ENCODE data around the gene CCT3. TPM values are rescaled to one million over a fixed set of nuclear protein-coding genes. Genes with fewer than 3 reads are reported as not detected.

The CCT3 gene
- 100 to 1,000 TPM; 229 to 347 TPM for total RNA-seq

DNA sequence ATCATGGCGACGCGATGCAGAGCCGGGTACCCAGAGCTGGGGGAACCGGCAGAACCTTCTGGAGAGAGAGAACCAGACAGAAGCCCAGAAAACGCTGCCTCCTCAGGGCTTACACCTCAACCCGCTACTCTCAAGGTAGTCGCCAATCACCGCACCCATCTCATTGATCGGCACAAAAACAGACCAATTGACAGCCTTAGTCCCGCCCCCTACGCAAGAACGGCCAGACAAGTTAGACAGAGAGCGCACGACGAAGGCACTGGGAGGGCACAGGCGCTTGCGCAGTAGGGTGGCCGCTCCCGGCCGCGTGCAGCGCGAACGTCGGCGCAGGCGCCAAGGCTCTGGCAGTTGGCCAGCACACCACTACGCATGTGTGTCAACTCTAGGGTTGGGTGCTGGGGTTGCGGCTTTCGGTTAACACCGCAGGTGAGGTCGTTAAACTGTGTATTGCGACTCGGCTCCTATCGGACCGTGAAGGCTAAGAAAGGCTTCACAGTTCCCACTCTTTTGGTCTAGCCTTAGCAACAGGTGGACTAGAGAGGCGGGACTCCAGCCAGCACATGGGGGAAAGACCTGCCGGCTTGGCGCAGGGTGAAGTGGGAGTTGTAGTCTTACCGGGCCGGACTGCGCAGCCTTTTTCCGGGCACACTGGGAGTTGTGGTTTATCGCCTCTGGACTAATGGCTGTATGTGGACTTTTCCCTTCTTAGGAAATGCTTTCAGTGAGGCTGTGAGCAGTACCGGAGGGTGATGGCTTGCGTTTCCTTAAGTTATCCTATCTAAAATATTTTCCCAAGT lies at the start of gene CCT3, which contains the start of gene TSACC:
Gene CCT3, minus strand, starts transcription at position 113 of the 797 bp plus-strand sequence. Its CDS starts 108 bp downstream, at position 5.
Gene TSACC, plus strand, starts transcription at position 347 of the 797 bp plus-strand sequence. CDS start 1,232 bp downstream, outside the sequence.
- DNase-seq (ENCODE audit: low spot score in 2 of 2) (peak; percentile 99 to 100), ATAC-seq (peak; percentile 95 to 97)
- Mint-ChIP-seq H3K27ac (peak within 1 kb of the TSS; percentile 97 to 98), H3K36me3 (peaks cover 29 to 36% of the 10 kb centered on the region in 2 donors), H3K9me3 (no peaks in the 10 kb centered on the region)

DNA sequence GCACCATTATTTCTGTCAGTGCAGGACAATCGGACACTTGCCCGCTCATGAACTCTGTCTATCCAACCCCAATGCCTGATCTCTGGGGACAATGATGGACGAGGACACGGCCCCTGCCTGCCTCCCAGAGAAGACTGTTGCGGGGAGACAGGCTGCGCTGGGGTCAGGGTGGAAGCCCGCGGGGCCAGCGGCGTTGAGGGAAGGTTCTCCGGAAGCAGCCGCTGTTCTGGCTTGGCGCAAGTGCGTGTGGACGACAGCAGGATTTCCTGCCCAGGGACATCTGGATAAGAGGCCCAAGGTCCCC lies 49.7 kb upstream of the CCT3 start:
- Mint-ChIP-seq H3K9me3 (no peaks in the 10 kb centered on the region), H3K36me3 (no peaks in the 10 kb centered on the region), H3K27ac (no peak overlapping the region)
- ATAC-seq = no peak
- no peak for DNase-seq (ENCODE audit: low spot score in 2 of 2)

DNA sequence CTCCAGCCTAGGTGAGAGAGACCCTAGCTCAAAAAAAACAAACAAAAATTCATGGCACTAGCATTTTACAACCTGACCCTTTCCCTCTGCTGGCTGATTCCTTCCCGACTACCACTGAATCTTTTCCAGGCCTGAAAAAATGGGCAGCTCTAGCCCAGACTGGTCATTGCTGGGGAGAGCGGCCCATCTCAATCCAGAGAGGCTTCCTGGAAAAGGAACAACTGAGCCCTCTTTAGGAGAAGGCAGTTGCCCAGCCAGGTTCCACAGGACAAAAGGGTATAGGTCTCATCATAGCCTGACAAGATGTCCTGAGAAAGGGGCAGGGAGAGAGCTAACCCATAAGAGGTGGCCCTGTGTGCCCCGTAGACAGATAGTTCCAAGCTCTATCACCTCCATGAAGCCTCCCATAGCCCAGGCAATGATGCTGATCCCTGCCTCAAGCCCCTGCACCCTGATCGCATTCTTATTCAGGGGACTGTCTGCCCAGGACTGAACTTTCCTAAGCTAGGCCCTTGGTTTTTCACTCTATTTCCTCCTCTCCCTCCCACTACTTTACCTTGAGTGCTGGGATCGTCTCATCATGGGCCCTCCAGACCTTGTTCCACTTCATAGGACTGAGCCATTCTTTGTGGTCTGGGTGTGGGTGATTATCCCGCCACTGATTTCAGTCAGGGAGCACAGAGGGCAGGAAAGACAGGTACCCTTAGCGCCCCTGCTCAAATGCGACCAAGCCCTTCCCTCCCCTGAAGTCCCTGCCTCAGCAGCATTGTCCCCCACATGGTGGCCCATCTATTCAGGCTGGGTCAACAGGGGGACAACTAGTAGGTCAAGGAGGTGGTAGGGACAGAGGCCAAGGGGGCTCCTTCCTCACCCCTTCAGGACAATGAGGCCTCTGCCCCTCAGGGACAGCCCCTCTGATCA lies 49.1 kb upstream of the CCT3 start:
- Mint-ChIP-seq H3K36me3 (no peaks in the 10 kb centered on the region), H3K9me3 (no peaks in the 10 kb centered on the region), H3K27ac (no peak overlapping the region)
- no peak for ATAC-seq
- DNase-seq (ENCODE audit: low spot score in 2 of 2) = no peak

DNA sequence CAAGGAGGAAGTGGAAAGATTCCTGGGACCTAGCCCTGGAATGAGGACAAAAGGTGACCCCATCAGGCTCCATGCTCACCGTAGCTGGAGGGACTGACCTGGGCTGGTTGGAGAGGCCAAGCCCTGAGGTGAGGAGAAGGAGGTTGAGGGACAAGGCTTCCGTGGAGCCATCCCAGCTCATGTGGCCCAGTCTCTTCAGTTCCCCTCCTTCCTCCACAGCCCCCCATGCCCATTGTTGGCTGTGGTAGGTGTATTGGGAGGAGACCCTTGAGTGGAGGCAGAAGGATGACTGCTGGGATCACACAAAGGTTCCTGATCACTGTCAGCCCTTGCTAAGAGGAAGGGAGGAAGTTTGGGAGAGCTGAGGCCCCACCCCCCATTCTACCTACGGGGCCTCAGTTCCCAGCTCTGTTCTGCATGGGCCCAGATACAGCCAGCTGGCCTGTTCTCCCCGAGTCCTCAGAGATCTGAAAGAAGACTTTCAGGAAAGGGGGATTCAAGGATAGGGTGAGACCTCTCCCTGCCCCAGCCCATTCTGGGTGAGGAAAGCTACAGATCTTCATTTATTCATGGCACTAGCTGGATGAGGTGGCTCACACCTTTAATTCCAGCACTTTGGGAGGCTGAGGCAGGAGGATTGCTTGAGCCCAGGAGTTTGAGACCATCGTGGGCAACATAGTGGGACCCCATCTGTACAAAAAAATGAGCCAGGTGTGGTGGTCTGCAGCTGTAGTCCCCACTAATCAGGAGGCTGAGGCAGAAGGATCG lies 48.2 kb upstream of the CCT3 start:
- no peaks in the 10 kb centered on the region for H3K36me3 Mint-ChIP-seq
- H3K27ac Mint-ChIP-seq = no peak overlapping the region
- DNase-seq (ENCODE audit: low spot score in 2 of 2) = no peak
- no peaks in the 10 kb centered on the region for H3K9me3 Mint-ChIP-seq
- peak in 1 of 2 donors; percentile 7 for ATAC-seq

DNA sequence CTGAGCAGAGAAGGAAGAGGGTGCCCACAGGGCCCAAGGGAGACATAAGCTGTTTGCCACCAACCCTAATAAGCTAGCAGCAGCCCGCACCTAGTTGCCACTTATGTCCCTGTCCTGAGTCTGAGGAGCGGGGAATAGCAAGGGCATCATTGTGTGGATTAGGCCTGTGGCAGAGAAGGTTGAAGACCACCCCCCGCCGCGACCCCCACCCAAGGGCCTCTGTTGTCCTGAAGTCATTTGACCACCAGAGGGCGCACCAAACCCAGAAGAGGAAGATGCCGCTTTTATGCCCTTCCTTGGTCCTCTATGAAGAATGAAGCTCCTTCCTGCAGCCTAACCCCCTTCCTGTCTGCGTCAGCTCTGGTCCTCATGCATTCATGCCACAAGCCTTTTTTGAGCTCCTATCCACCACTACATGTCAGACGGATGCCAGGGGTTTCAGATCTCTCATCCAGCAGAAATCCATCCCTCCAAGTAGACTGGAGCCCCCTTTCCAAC lies 47.5 kb upstream of the CCT3 start:
- no peaks in the 10 kb centered on the region for H3K9me3 Mint-ChIP-seq
- ATAC-seq (peak; percentile 70 to 79), DNase-seq (ENCODE audit: low spot score in 2 of 2) (peak; percentile 66 to 79)
- H3K27ac Mint-ChIP-seq = no peak overlapping the region
- no peaks in the 10 kb centered on the region for H3K36me3 Mint-ChIP-seq

DNA sequence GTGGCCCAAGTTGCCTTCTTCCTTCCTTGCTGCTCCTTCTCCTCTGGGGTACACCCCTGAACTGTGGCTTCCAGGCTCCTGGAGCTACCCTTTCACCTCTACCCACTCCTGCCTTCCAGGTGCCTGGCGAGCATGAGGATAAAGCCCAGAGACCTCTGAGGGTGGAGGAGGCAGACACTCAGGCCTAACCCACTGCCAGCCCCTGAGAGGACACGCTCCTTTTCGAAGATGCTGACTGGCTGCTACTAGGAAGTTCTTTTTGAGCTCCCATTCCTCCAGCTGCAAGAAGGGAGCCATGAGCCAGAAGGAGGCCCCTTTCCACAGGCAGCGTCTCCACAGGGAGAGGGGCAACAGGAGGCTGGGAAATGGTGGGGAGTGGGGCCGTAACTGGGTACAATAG lies 46.6 kb upstream of the CCT3 start:
- Mint-ChIP-seq H3K9me3 (no peaks in the 10 kb centered on the region), H3K27ac (no peak overlapping the region), H3K36me3 (no peaks in the 10 kb centered on the region)
- DNase-seq (ENCODE audit: low spot score in 2 of 2) = no peak
- no peak for ATAC-seq

DNA sequence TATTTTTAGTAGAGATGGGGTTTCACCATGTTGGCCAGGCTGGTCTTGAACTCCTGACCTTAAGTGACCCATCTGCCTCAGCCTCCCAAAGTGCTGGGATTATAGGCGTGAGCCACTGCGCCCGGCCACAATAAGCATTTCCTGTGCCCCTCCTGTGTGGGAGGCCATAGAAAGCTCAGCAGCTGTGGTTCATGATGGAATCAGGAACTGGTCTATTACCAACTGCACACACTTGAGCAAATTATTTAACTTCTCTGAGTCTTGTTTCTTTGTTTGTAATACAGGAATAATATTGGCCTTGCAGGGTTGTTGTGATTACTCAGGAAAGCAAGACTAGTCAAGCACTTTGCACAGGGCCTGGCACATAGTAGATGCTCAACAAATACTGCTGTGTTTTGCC lies 45.9 kb upstream of the CCT3 start:
- ATAC-seq = no peak
- no peaks in the 10 kb centered on the region for H3K36me3 Mint-ChIP-seq
- H3K27ac Mint-ChIP-seq = no peak overlapping the region
- H3K9me3 Mint-ChIP-seq = no peaks in the 10 kb centered on the region
- DNase-seq (ENCODE audit: low spot score in 2 of 2) = no peak

DNA sequence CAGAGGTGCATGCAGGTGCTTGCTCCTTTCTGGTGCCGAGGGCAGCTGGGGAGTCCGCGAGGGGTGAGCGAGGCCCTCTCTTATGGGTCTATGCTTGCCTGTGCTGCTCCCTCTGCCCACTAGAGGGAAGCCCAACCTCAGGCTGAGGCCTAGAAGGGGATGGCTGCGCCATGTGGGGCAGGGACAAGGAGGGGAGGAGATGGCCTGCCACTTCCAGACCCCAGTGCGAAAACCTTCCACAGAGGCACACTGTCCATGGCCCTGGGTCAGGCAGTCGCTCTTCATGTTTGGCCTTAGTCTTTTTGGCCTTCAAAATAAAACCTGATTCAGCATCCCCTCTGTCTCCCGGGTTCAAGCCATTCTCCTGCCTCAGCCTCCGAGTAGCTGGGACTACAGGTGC lies 44.9 kb upstream of the CCT3 start:
- peak; percentile 86 to 92 for ATAC-seq
- H3K36me3 Mint-ChIP-seq = no peaks in the 10 kb centered on the region

DNA sequence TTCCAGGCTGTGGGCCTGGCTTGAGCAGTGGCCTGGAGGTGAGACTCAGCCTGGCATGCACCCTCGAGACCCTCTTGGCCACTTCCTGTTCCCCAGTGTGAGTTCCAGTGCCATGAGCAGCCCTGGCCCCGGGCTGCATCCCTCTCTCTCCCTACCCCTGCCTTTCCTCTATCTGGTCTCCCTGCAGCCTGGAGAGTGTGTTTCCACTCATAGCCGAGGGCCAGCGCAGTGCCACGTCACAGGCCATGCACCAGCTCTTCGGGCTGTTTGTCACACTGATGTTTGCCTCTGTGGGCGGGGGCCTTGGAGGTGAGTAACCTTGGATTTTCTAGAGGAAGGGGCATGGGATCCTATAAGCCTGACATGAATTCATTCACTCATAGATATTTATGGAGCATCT lies 44.5 kb upstream of the CCT3 start:
- H3K36me3 Mint-ChIP-seq = no peaks in the 10 kb centered on the region
- no peak overlapping the region for H3K27ac Mint-ChIP-seq

More for the DNA sequence above, 44.9 kb upstream of the CCT3 start:
- peak in 1 of 2 donors; percentile 68 for DNase-seq (ENCODE audit: low spot score in 2 of 2)
- Mint-ChIP-seq H3K27ac (no peak overlapping the region), H3K9me3 (no peaks in the 10 kb centered on the region)

DNA sequence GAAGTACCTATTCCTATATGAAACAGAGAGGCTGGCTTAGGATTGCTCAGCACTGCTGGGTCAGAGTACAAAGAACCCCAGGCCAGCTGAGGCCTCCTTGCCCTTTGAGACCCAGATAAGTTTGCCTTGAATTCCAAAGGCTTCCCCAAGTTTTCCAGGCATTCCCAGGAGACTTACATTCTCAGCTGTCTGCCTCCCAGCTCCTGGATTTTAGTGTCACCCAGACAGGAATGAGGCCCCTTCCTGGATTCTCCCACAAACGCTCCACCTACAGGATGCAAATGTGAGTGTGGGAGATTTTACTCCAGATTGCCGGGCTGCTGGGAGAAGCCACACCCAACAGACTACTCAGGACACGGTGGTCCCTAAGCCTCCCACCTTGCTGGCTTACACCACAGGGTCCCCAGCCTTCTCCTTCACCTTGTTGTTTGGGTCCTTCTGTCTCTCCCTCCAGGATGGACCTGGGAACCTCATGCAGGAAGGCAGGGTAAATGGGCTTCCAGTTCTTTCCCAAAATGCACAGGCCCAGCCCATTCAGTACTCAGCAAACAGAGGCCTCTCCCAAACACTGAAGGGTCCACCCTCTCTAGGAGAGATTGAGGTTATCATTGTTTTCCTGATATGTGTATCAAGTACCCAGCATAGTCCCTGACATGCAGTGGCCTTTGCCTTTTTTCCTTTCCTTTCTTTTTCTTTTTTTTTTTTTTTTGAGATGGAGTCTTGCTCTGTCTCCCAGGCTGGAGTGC lies 41.5 kb upstream of the CCT3 start:
- ATAC-seq (no peak), DNase-seq (ENCODE audit: low spot score in 2 of 2) (no peak)
- Mint-ChIP-seq H3K27ac (no peak overlapping the region), H3K9me3 (no peaks in the 10 kb centered on the region), H3K36me3 (no peaks in the 10 kb centered on the region)

More for the DNA sequence above, 44.5 kb upstream of the CCT3 start:
- ATAC-seq = no peak
- no peak for DNase-seq (ENCODE audit: low spot score in 2 of 2)
- H3K9me3 Mint-ChIP-seq = no peaks in the 10 kb centered on the region

DNA sequence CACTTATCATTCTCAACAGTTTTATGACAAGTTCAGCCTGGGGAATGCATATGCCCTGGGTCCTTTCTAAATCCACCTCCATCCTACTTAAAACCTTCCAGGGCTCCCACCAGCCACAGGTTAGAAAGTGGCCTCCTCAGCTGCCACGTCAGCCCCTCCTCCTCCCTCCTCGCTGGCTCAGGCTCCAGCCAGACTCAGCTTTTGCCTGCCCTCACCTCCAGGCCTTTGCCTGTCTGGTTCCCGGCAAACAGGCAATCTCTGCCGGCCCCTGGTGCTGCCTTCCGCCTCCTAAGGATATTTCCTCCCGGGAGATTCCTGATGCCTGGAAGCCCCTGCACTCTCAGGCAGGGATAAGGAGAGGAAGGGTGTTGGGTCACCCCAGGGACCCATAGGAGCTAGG lies 40.5 kb upstream of the CCT3 start:
- Mint-ChIP-seq H3K9me3 (no peaks in the 10 kb centered on the region), H3K36me3 (no peaks in the 10 kb centered on the region), H3K27ac (no peak overlapping the region)
- ATAC-seq (no peak), DNase-seq (ENCODE audit: low spot score in 2 of 2) (no peak)

DNA sequence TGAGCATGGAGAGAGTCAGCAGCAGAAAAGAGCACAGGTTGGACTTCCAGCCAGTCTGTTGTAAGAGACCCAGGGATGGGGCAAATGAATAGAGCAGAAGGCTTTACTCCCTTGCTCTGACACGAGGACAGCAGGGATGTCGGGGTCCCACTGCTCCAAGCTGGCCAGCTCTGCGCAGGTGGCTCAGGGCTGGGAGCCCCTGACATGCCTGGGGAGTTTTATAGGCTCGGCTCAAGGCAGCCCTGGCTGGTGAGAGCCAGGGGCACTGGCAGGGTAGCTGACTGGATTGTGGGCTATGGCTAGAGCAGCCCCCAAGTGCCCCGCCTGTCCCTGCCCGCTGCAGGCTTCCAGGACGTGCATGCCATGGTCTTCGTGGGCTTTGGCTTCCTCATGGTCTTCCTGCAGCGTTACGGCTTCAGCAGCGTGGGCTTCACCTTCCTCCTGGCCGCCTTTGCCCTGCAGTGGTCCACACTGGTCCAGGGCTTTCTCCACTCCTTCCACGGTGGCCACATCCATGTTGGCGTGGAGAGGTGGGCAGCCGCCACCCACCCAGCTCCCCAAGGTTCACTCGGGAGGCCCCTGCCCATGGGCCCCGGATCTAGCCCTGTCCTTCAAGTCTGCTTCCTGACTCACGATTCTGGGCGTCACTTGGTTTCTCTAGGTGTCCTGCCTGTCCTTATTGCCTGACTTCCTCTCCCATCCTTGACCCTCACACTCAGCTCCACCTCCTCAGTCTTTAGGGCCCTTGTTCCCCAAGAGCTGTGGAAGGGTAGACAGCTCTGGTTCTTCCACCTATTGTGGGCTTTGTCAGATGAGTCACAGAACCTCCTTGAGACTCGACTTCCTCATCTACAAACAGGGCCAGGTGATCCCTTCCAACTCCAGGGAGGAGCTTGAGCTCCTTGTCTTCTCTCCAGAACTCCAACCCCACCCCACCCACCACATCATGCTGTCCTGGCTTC lies 39.1 kb upstream of the CCT3 start:
- ATAC-seq = no peak
- Mint-ChIP-seq H3K9me3 (no peaks in the 10 kb centered on the region), H3K36me3 (no peaks in the 10 kb centered on the region), H3K27ac (no peak overlapping the region)
- DNase-seq (ENCODE audit: low spot score in 2 of 2) = no peak

DNA sequence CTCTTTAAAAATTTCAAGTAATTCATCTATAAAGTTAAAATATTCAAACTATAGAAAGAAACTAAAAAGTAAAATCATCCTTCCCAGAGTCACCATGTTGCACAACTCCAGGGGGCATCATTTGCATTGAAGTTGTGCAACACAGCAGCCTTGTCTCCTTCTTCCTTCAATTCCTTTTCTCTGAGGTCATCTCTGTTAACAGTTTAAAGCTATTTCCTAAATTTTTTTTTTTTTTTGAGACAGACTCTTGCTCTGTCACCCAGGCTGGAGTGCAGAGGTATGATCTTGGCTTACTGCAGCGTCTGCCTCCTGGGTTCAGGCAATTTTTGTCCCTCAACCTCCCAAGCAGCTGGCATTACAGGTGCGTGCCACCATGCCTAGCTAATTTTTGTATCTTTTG lies 38.1 kb upstream of the CCT3 start:
- Mint-ChIP-seq H3K27ac (no peak overlapping the region), H3K9me3 (no peaks in the 10 kb centered on the region), H3K36me3 (no peaks in the 10 kb centered on the region)
- ATAC-seq (no peak), DNase-seq (ENCODE audit: low spot score in 2 of 2) (no peak)

DNA sequence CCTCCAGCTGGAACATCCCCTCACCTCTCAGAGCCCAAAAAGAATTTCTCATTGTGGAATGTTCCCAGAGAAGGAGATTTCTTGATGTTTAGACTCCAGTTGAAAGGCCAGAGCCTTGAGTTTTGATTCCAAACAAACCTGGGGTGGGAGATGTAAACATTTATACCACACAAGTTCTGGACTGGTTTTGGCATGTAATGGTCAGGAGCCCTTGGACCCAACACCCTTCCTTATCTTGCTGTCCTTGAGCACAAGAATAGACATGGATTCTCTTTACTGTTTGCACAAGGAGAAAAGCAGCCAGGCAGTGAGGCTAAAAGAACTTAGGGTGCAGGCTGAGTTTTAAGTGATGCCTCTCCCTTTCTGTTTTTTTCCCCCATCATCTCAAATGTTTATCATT lies 35.5 kb upstream of the CCT3 start:
- Mint-ChIP-seq H3K27ac (no peak overlapping the region), H3K9me3 (no peaks in the 10 kb centered on the region), H3K36me3 (no peaks in the 10 kb centered on the region)
- ATAC-seq = no peak
- DNase-seq (ENCODE audit: low spot score in 2 of 2) = no peak

DNA sequence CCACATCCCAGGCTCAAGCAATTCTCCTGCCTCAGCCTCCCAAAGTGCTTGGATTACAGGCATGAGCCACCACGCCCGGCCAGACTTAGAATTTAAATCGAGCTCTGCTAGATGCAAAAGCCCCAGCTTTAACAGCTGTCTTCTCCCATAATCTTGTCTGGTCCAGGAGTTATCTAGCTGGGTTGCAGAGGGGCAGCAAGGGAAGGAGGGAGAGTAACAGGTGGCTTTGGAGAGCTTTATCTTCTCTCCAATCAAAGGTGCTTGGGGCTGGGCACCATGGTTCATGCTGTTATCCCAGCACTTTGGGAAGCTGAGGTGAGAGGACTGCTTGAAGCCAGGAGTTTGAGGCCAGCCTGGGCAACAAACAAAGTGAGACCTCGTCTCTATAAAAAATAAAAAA lies 34.8 kb upstream of the CCT3 start:
- Mint-ChIP-seq H3K36me3 (no peaks in the 10 kb centered on the region), H3K9me3 (no peaks in the 10 kb centered on the region), H3K27ac (no peak overlapping the region)
- DNase-seq (ENCODE audit: low spot score in 2 of 2) (no peak), ATAC-seq (no peak)

Data from activated naive CD4-positive, alpha-beta T cell treated with anti-CD3 and anti-CD28 coated beads, Interleukin-2, amount 50 U/mL, for 72 hours (primary cell).